SK-N-SH (cell line): ENCODE measurements around the gene JAKMIP3.

Experiments used
- EP300 ChIP-seq, 2 experiments: IDR thresholded peaks; 2 replicates each; pipeline versions ENCODE4 v1.4.0 to v1.6.1; 2012; ENCODE audit warnings: borderline replicate concordance in 1 of 2, low read depth in 1 of 2, low read length in 1 of 2
- JUND ChIP-seq: IDR thresholded peaks from 2 replicates; pipeline ENCODE4 v1.4.0; 2012
- NFIC ChIP-seq: IDR thresholded peaks from 2 replicates; pipeline ENCODE4 v1.4.0; 2012; ENCODE audit warnings: borderline replicate concordance
- POLR2AphosphoS5 ChIP-seq: IDR thresholded peaks from 2 replicates; pipeline ENCODE4 v1.6.1; 2012; ENCODE audit warnings: low read depth, low read length
- RAD21 ChIP-seq: IDR thresholded peaks from 2 replicates; pipeline ENCODE4 v1.6.1; 2012; ENCODE audit warnings: mild to moderate bottlenecking, low read length
- TCF12 ChIP-seq: IDR thresholded peaks from 2 replicates; pipeline ENCODE4 v1.4.0; 2012
- TF ChIP-seq, protein P1 (sequence below): fragments of 200-600 bp; sonication (generic); IDR thresholded peaks from 2 replicates; pipeline ENCODE4 v1.6.1; 2017; ENCODE audit warnings: antibody characterized with exemption, mild to moderate bottlenecking, moderate library complexity
- TF ChIP-seq, protein P2 (sequence below): IDR thresholded peaks from 2 replicates; pipeline ENCODE4 v1.6.1; 2012; ENCODE audit warnings: mild to moderate bottlenecking, low read depth, low read length, moderate library complexity

DNA sequence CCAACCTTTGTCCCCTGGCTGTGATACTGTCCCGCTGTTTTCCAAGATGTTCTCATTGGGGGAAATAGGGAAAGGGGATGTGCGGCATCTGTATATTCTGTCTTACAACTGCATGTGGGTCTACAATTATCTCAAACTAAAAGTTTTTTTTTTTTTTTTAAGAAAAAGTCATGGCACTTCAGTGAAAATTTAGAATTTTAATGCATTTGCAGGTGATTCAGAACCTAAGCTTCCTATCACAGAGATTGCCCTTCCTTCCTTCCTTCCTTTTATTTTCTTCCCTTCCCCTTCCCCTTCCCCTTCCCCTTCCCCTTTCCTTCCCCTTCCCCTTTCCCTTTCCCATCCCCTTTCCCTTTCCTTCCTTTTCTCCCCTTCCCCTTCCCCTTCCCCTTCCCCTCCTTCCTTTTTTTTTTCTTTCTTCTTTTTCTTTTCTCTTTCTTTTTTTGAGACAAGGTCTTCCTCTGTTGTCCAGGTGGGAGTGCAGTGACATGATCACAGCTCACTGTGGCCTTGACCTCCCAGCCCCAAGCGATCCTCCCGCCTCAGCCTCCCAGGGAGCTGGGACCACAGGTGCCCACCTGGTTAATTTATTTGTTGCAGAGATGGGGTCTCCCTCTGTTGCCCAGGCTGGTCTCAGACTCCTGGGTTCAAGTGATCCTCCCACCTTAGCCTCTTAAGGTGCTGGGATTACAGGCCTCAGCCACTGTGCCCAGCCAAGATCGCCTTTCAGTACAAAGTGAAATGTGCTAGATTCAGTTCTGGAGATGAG lies 32.0 kb downstream of the JAKMIP3 start:
- TF ChIP-seq, protein P1, sequence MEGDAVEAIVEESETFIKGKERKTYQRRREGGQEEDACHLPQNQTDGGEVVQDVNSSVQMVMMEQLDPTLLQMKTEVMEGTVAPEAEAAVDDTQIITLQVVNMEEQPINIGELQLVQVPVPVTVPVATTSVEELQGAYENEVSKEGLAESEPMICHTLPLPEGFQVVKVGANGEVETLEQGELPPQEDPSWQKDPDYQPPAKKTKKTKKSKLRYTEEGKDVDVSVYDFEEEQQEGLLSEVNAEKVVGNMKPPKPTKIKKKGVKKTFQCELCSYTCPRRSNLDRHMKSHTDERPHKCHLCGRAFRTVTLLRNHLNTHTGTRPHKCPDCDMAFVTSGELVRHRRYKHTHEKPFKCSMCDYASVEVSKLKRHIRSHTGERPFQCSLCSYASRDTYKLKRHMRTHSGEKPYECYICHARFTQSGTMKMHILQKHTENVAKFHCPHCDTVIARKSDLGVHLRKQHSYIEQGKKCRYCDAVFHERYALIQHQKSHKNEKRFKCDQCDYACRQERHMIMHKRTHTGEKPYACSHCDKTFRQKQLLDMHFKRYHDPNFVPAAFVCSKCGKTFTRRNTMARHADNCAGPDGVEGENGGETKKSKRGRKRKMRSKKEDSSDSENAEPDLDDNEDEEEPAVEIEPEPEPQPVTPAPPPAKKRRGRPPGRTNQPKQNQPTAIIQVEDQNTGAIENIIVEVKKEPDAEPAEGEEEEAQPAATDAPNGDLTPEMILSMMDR: no peak
- TF ChIP-seq JUND (no peak), EP300 (IDR thresholded peaks at IDR 0.05; ENCODE audit: borderline replicate concordance in 1 of 2, low read depth in 1 of 2, low read length in 1 of 2) (no peak), RAD21 (no peak), NFIC (no peak), TCF12 (no peak), POLR2AphosphoS5 (no peak)
- TF ChIP-seq, protein P2, sequence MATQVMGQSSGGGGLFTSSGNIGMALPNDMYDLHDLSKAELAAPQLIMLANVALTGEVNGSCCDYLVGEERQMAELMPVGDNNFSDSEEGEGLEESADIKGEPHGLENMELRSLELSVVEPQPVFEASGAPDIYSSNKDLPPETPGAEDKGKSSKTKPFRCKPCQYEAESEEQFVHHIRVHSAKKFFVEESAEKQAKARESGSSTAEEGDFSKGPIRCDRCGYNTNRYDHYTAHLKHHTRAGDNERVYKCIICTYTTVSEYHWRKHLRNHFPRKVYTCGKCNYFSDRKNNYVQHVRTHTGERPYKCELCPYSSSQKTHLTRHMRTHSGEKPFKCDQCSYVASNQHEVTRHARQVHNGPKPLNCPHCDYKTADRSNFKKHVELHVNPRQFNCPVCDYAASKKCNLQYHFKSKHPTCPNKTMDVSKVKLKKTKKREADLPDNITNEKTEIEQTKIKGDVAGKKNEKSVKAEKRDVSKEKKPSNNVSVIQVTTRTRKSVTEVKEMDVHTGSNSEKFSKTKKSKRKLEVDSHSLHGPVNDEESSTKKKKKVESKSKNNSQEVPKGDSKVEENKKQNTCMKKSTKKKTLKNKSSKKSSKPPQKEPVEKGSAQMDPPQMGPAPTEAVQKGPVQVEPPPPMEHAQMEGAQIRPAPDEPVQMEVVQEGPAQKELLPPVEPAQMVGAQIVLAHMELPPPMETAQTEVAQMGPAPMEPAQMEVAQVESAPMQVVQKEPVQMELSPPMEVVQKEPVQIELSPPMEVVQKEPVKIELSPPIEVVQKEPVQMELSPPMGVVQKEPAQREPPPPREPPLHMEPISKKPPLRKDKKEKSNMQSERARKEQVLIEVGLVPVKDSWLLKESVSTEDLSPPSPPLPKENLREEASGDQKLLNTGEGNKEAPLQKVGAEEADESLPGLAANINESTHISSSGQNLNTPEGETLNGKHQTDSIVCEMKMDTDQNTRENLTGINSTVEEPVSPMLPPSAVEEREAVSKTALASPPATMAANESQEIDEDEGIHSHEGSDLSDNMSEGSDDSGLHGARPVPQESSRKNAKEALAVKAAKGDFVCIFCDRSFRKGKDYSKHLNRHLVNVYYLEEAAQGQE: no peak
